Tibial nerve (tissue), 4 donors: ENCODE results near the gene ILKAP. TPM values are rescaled to one million over a fixed set of nuclear protein-coding genes. Genes with fewer than 3 reads are reported as not detected.
A peak's percentile ranks its signal among the peaks of the same experiment; 100 is the strongest.
"Not testable (repeated sequence)": the region's sequence is repeated elsewhere in the genome, so short reads cannot be mapped to it uniquely, and the experiment has no call there.

ENCODE experiments used
- DNase-seq, 2 donors: peaks; one replicate each; pipeline ENCODE4 v3.0.0-alpha.2; 2019; ENCODE audit warnings: low spot score in 2 of 2
- H3K27ac ChIP-seq, 4 donors: fragments of 200-600 bp; sonication (generic) in 3 of 4; one replicate each; pipeline ENCODE4 v1.5.1; 2017 to 2019; ENCODE audit warnings: mild to moderate bottlenecking in 1 of 4
- H3K27me3 ChIP-seq, 2 donors: fragments of 200-600 bp; sonication (generic) in 1 of 2; one replicate each; pipeline versions ENCODE4 v1.5.1 to v1.6.0; 2017 to 2019
- H3K36me3 ChIP-seq, 3 donors: fragments of 200-600 bp; sonication (generic); one replicate each; pipeline ENCODE4 v1.5.1; 2018 to 2019
- H3K4me1 ChIP-seq, 4 donors: fragments of 200-600 bp; sonication (generic) in 3 of 4; one replicate each; pipeline ENCODE4 v1.5.1; 2017 to 2019
- H3K4me3 ChIP-seq, 4 donors: fragments of 200-600 bp; sonication (generic) in 3 of 4; one replicate each; pipeline ENCODE4 v1.5.1; 2017 to 2019; ENCODE audit warnings: mild to moderate bottlenecking in 1 of 4, moderate library complexity in 1 of 4
- H3K9me3 ChIP-seq, 4 donors: fragments of 200-600 bp; sonication (generic) in 3 of 4; one replicate each; pipeline ENCODE4 v1.5.1; 2017 to 2019
- EP300 ChIP-seq, 2 donors: sonication (generic); formaldehyde crosslinking; IDR thresholded peaks; one replicate each; pipeline ENCODE4 v1.6.1; 2017; ENCODE audit warnings: antibody characterized with exemption in 2 of 2, mild to moderate bottlenecking in 1 of 2
- POLR2A ChIP-seq, 2 donors: fragments of 450-650 bp; IDR thresholded peaks; one replicate each; pipeline ENCODE4 v1.6.1; 2017; ENCODE audit warnings: antibody characterized with exemption in 2 of 2, mild to moderate bottlenecking in 2 of 2, moderate library complexity in 2 of 2
- WGBS, 2 donors: methylation state at CpG; one replicate each; pipeline ENCODE4 v1.1.5; 2018; 5-methylcytosine and 5-hydroxymethylcytosine counted together
- total RNA-seq, 4 donors: library from RNA; depleted of rRNA; stranded (reverse); fragments of >200 nt; gene quantifications; one replicate each; pipeline ENCODE4 v1.1.0, GENCODE V29; 2016
- TF ChIP-seq, protein P1 (sequence below), 5 experiments: fragments of 200-600 bp in 3 of 5; fragments of 450-650 bp in 2 of 5; sonication (generic) in 3 of 5; IDR thresholded peaks; one replicate each; pipeline ENCODE4 v1.5.1; 2016 to 2019; ENCODE audit warnings: antibody characterized with exemption in 5 of 5, mild to moderate bottlenecking in 3 of 5, moderate library complexity in 2 of 5

Gene ILKAP
- total RNA-seq, 4 donors from 2014 or later, result 40.8 to 53.1 (median 47.9) TPM

DNA sequence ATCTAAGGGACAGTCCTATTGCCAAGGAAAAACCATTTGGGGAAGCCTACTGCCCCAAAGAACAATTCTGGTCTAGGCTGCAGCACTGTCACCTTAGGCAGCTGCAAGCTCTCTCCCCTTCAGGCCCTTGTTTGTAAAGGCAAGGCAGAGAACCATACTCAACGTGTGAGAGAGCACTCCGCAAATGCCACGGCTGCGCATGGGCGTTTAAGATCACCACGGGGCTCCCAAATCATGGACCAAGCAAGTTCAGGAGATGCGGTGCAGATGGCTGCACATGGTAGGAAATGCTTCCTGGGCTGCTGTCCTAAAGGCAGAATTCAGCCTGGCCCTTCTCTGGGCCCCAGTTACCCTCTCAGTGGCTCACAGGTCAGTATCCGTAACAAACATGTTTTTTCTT lies 29.2 kb downstream of the ILKAP start:
- no peak for TF ChIP-seq POLR2A (IDR thresholded peaks at IDR 0.05)
- no peak for TF ChIP-seq EP300 (IDR thresholded peaks at IDR 0.05)
- WGBS, 2 donors, result 94 to 97% methylated on average over 8 of the region's 8 CpGs
- DNase-seq, result no peak
- H3K4me1 ChIP-seq, result peaks cover 0 to 16% (median 11%) of the 10 kb centered on the region in 4 donors
- no peaks in the 10 kb centered on the region for H3K9me3 ChIP-seq
- H3K27ac ChIP-seq, result no peak overlapping the region
- no peaks in the 10 kb centered on the region for H3K27me3 ChIP-seq
- H3K4me3 ChIP-seq, result no peak overlapping the region
- H3K36me3 ChIP-seq, result peaks cover 9 to 99% (median 28%) of the 10 kb centered on the region in 3 donors

DNA sequence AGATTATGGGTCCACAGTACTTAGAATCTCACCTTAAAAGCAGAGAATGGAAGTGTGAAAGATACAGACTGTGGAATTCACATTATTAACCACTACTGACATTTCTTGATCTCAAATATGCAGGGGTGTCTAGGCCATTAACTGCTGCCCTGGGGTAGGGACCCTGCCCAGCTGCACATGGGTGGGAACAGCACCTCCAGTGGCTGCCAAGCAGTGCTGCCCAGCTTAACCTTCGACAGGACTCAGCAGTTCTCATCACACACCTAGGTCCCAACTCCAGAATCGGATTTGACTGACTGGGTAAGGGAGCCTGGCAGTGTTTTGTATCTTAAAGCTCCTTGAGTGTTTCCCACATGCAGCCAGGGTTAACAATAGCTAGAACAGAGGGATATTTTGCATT lies 29.8 kb downstream of the ILKAP start:
- H3K27me3 ChIP-seq, result no peaks in the 10 kb centered on the region
- H3K4me3 ChIP-seq, result no peak overlapping the region
- no peak overlapping the region for H3K27ac ChIP-seq
- no peak for DNase-seq
- peaks cover 9 to 99% (median 27%) of the 10 kb centered on the region in 3 donors for H3K36me3 ChIP-seq
- no peak for TF ChIP-seq EP300 (IDR thresholded peaks at IDR 0.05)
- TF ChIP-seq, protein P1, sequence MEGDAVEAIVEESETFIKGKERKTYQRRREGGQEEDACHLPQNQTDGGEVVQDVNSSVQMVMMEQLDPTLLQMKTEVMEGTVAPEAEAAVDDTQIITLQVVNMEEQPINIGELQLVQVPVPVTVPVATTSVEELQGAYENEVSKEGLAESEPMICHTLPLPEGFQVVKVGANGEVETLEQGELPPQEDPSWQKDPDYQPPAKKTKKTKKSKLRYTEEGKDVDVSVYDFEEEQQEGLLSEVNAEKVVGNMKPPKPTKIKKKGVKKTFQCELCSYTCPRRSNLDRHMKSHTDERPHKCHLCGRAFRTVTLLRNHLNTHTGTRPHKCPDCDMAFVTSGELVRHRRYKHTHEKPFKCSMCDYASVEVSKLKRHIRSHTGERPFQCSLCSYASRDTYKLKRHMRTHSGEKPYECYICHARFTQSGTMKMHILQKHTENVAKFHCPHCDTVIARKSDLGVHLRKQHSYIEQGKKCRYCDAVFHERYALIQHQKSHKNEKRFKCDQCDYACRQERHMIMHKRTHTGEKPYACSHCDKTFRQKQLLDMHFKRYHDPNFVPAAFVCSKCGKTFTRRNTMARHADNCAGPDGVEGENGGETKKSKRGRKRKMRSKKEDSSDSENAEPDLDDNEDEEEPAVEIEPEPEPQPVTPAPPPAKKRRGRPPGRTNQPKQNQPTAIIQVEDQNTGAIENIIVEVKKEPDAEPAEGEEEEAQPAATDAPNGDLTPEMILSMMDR (IDR thresholded peaks at IDR 0.05), result no peak
- no peak for TF ChIP-seq POLR2A (IDR thresholded peaks at IDR 0.05)
- H3K9me3 ChIP-seq, result no peaks in the 10 kb centered on the region
- 76 to 89% methylated on average over 2 of the region's 2 CpGs for WGBS, 2 donors
- peaks cover 0 to 21% (median 11%) of the 10 kb centered on the region in 4 donors for H3K4me1 ChIP-seq

DNA sequence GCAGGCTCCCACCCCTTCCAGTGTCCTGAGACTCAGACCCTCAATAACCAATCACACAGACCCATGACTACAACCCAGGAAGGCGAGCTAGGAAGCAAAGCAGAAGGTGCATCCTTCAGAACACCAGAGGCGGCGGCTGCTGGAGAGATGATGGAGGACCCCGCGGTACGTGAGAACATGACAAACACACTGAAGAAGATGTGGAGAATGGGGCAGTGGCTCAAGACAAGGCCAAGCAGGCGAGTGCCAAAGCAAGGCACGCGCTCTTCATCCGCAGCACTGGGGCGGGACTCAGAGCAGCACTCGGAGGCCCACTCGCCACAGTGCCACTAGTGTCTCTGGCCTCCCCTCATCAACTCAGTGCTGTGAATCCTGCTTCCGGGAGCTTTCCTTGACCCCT lies 31.1 kb downstream of the ILKAP start:
- TF ChIP-seq, protein P1 (IDR thresholded peaks at IDR 0.05), result no peak
- TF ChIP-seq POLR2A (IDR thresholded peaks at IDR 0.05) (no peak), EP300 (IDR thresholded peaks at IDR 0.05) (no peak)
- WGBS, 2 donors, result 91 to 95% methylated on average over 13 to 14 of the region's 14 CpGs
- no peak overlapping the region for H3K27ac ChIP-seq
- H3K9me3 ChIP-seq, result no peaks in the 10 kb centered on the region
- H3K4me3 ChIP-seq, result no peak overlapping the region
- peaks cover 0 to 21% (median 11%) of the 10 kb centered on the region in 4 donors for H3K4me1 ChIP-seq
- no peak for DNase-seq
- no peaks in the 10 kb centered on the region for H3K27me3 ChIP-seq
- H3K36me3 ChIP-seq, result peaks cover 3 to 99% (median 21%) of the 10 kb centered on the region in 3 donors

DNA sequence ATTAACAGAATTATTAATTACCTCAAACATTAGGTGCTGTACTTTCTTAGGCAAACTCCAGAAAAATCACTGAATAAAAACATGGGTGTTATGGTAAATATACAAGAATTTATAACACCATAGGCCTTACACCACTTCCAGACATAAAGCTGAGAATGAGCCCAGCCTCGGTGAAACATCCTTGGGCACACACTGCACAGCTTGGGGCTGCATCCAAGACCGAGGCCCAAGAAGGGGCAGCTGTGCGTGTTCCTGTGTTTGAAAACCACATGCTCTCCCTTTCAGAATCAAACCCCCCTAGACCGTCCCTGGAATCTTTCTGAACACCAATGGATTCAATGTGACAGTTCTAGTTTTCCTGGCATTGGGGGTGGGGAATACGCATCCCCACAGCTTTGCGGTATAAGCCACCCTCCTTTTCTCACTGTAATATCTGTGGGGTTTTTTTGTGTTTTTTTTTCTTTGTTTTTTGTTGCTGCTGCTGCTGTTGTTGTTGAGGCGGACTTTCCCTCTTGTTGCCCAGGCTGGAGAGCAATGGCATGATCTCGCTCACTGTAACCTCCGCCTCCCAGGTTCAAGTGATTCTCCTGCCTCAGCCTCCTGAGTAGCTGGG lies 31.8 kb downstream of the ILKAP start:
- Histone ChIP-seq H3K4me1 (peaks cover 0 to 24% (median 11%) of the 10 kb centered on the region in 4 donors), H3K27me3 (no peaks in the 10 kb centered on the region), H3K9me3 (no peaks in the 10 kb centered on the region), H3K36me3 (peaks cover 3 to 99% (median 21%) of the 10 kb centered on the region in 3 donors), H3K4me3 (no peak overlapping the region), H3K27ac (no peak overlapping the region)
- 87 to 89% methylated on average over 9 of the region's 9 CpGs for WGBS, 2 donors
- DNase-seq, result no peak
- TF ChIP-seq EP300 (IDR thresholded peaks at IDR 0.05) (no peak), POLR2A (IDR thresholded peaks at IDR 0.05) (no peak)

DNA sequence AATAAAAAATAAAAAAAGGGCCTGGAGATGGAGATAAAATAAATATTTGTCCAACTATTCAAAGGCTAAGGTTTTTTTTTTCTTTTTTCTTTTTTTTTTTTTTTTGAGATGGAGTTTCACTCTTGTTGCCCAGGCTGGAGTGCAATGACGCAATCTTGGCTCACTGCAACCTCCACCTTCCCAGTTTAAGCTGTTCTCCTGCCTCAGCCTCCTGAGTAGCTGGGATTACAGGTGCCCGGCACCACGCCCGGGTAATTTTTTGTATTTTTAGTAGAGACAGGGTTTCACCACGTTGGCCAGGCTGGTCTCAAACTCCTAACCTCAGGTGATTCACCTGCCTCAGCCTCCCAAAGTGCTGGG lies 32.4 kb downstream of the ILKAP start:
- H3K4me3 ChIP-seq, H3K27me3 ChIP-seq, H3K9me3 ChIP-seq, DNase-seq: not testable (repeated sequence)
- peaks cover 0 to 97% (median 21%) of the 10 kb centered on the region in 3 donors for H3K36me3 ChIP-seq
- H3K4me1 ChIP-seq, result peaks cover 0 to 24% (median 11%) of the 10 kb centered on the region in 4 donors
- 91 to 92% methylated on average over 5 of the region's 5 CpGs for WGBS, 2 donors
- peak overlapping the region in 2 of 4 donors; percentile 65 to 70 for H3K27ac ChIP-seq

DNA sequence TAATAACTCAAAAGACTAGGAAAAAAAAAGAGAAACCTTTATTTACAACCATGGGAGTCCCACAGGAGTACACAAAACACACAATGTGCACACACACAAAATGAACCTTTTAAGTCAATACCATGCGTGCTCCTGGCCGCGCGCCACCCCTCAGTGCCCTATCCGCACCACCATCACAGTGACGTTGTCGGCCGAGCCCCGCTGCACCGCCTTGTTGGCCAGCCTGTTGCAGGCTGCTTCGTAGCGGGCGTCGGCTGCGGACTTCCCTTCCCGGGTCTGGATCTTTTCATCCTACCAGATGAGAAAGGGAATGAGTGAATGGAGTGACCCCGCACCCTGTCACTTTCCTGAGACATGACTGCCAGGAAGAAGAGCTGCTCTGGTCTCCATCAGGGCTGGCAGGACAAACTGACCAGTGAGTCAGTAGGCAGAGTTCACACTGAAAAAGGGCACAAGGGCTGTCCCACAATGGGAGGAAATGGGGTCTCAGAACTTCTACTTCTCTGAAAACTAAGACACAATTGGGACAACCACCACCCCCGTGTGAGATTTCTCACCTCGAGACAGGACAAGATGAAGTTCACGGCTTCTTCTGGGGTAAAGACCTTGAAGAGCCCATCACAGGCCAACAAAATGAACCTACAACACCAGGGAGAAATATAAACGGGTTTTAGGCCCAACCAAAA lies 33.0 kb downstream of the ILKAP start:
- WGBS, 2 donors, result 86 to 91% methylated on average over 21 of the region's 21 CpGs
- TF ChIP-seq POLR2A (IDR thresholded peaks at IDR 0.05) (no peak), EP300 (IDR thresholded peaks at IDR 0.05) (no peak)
- TF ChIP-seq, protein P1 (IDR thresholded peaks at IDR 0.05), result no peak
- Histone ChIP-seq H3K27ac (peak overlapping the region in 2 of 4 donors; percentile 65 to 70), H3K27me3 (no peaks in the 10 kb centered on the region), H3K36me3 (peaks cover 0 to 92% (median 21%) of the 10 kb centered on the region in 3 donors), H3K9me3 (no peaks in the 10 kb centered on the region), H3K4me1 (peaks cover 0 to 24% (median 11%) of the 10 kb centered on the region in 4 donors), H3K4me3 (no peak overlapping the region)
- DNase-seq, result no peak
